ENCODE measurements around the gene SEPTIN5. TPM values are rescaled to one million over a fixed set of nuclear protein-coding genes. Genes with fewer than 3 reads are reported as not detected.

The SEPTIN5 gene
- total RNA-seq, 1 donor from 2014 or later, result 9.3 TPM

DNA sequence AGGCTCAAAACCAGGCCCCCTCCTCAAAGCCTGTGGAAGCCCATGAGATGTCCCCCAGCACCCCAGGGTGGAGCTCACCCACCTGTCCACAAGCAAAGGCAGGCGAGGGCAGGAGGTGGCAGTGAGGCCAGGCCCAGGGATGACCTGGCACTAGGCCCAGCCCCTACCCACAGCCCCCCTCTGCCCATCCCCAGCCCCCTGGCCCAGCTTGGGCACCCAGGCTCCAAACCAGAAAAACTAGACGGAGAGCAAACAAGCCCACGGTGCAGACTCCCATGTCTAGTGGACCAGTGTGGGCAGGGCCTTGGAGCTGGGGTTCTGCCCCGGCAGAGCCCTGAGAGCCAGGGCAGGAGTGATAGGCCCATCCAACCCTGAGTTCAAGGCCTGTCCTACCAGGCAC, 29.3 kb downstream of the SEPTIN5 start:
- intact Hi-C loops (cut with DNase I), result no loop called here
- TF ChIP-seq, protein P1, sequence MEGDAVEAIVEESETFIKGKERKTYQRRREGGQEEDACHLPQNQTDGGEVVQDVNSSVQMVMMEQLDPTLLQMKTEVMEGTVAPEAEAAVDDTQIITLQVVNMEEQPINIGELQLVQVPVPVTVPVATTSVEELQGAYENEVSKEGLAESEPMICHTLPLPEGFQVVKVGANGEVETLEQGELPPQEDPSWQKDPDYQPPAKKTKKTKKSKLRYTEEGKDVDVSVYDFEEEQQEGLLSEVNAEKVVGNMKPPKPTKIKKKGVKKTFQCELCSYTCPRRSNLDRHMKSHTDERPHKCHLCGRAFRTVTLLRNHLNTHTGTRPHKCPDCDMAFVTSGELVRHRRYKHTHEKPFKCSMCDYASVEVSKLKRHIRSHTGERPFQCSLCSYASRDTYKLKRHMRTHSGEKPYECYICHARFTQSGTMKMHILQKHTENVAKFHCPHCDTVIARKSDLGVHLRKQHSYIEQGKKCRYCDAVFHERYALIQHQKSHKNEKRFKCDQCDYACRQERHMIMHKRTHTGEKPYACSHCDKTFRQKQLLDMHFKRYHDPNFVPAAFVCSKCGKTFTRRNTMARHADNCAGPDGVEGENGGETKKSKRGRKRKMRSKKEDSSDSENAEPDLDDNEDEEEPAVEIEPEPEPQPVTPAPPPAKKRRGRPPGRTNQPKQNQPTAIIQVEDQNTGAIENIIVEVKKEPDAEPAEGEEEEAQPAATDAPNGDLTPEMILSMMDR (IDR thresholded peaks at IDR 0.05), result no peak
- H3K36me3 ChIP-seq, result no peaks in the 10 kb centered on the region
- no peak overlapping the region for H3K27ac ChIP-seq
- peak in 1 of 2 donors; percentile 2 for ATAC-seq
- no peak for DNase-seq
- H3K9me3 ChIP-seq, result no peaks in the 10 kb centered on the region
- H3K4me3 ChIP-seq, result no peak overlapping the region
- H3K4me1 ChIP-seq, result no peaks in the 10 kb centered on the region
- H3K27me3 ChIP-seq (ENCODE audit: low read depth), result no peaks in the 10 kb centered on the region

DNA sequence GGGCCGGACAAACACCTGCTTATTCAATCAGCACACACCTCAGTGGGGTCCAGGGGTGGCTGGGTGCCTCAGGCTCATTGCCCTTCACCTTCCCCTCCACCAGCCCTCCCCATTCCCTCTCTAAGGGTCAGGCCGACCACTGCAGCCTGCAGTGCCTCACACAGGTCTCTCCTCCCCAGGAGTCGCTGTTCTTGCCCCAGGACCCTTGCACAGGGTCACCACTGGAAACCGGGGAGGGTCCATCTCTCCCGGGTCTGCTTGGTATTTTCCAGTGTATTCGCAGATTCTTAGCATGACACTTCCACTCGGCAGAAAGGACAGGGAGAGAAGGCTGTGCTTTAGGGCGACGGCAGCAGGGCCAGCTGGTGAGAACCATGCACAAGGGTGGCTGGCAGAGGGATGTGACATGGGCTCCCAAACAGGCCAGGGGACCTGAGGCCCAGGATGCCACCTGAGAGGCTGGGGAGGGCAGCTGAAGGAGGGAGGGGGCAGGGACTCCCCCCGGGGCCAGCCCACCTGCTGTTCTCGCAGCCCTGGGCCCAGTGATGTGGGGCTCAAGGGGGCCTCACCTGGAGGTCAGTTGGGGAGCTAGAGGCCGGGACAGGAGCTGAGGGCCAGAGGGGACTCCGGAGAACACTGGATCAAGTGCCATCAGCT, 30.2 kb downstream of the SEPTIN5 start:
- no peaks in the 10 kb centered on the region for H3K27me3 ChIP-seq (ENCODE audit: low read depth)
- TF ChIP-seq, protein P1 (IDR thresholded peaks at IDR 0.05), result no peak
- no peak overlapping the region for H3K27ac ChIP-seq
- no peaks in the 10 kb centered on the region for H3K36me3 ChIP-seq
- no peaks in the 10 kb centered on the region for H3K9me3 ChIP-seq
- DNase-seq (no peak), ATAC-seq (no peak)
- no peaks in the 10 kb centered on the region for H3K4me1 ChIP-seq
- no peak overlapping the region for H3K4me3 ChIP-seq
- intact Hi-C loops (cut with DNase I), result no loop called here

DNA sequence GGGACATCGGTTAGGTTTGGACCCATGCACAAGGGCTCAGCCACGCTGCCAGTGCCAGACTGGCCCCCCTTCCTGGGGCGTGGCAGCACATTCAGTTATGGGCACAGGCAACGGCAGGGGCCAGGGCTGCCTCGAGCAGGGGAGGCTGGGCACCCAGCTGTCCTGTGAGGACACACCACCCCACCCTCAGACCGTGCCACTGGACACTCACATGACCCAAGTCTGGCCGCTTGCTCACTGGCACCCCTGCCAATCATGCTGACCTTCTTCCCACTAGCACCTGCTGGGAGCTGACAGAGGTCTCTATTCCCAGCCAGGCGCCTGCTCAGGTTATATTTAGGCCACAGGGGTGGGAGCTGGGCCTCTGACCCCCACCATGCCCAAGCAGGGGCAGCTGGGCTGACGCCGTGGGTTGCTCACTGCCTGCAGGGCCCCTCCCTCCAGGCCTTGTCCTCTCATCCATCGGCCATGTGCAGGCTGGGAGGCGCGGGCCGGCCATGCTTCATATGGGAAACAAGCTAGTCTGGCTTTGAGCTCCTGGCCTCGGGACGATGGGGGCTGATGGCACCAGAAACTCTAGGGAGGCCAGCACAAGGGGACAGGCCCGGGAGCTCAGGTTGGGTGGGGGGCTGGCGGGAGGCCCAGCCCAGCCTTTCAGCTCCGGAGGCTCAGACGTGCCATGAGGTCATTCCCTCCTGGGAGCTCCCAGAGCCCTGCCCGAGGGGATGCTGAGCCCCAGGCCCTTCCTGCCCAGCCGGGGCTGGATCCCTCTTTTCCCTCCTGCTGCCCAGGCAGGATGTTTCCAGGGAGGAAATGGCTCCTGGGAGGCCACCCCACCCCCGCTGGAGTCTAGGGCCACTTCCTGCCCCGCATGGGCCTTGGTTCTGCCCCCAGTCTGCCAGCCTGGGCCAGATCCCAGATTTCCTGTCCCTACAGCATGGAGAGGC, 31.1 kb downstream of the SEPTIN5 start:
- ATAC-seq (no peak), DNase-seq (no peak)
- Histone ChIP-seq H3K27me3 (ENCODE audit: low read depth) (peaks cover 8% of the 10 kb centered on the region), H3K36me3 (no peaks in the 10 kb centered on the region), H3K4me1 (no peaks in the 10 kb centered on the region), H3K9me3 (no peaks in the 10 kb centered on the region), H3K4me3 (no peak overlapping the region), H3K27ac (no peak overlapping the region)
- intact Hi-C loops (cut with DNase I), result no loop called here
- TF ChIP-seq, protein P1 (IDR thresholded peaks at IDR 0.05), result no peak

DNA sequence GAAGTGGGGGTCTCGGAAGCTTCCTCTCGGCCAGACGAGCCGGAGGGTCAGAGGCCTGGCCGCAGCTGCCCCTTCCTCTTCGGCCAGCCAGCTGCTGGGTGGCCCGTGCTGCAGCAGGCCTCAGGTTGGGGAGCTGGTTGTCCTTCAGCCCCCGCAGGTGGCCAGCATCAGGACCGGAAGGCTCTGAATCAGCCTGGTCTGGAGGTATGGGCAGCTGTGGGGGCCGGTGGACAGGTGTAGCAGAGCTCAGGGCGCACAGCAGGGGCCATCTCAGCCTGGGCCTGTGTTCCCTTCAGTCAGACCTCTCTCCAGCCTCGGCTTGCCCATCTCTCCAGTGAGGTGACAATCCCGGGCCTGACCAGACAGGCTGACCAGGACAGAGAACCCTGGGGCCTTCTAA, 32.4 kb downstream of the SEPTIN5 start:
- DNase-seq (no peak), ATAC-seq (no peak)
- no peak overlapping the region for H3K4me3 ChIP-seq
- no peaks in the 10 kb centered on the region for H3K9me3 ChIP-seq
- H3K36me3 ChIP-seq, result no peaks in the 10 kb centered on the region
- no peak overlapping the region for H3K27ac ChIP-seq
- intact Hi-C loops (cut with DNase I), result no loop called here
- no peaks in the 10 kb centered on the region for H3K4me1 ChIP-seq
- peaks cover 12% of the 10 kb centered on the region for H3K27me3 ChIP-seq (ENCODE audit: low read depth)
- TF ChIP-seq, protein P1 (IDR thresholded peaks at IDR 0.05), result no peak

- intact Hi-C loops (cut with DNase I), result no loop called here
- ATAC-seq, result no peak
Observed at GRCh38 chr22:19747551-19747950, 33.2 kb downstream of the SEPTIN5 start.

More at GRCh38 chr22:19747551-19747950, 33.2 kb downstream of the SEPTIN5 start:
- H3K4me3 ChIP-seq, result no peak overlapping the region
- H3K27ac ChIP-seq, result no peak overlapping the region
- H3K36me3 ChIP-seq, result no peaks in the 10 kb centered on the region
- DNase-seq, result no peak
- peaks cover 21% of the 10 kb centered on the region for H3K27me3 ChIP-seq (ENCODE audit: low read depth)
- no peaks in the 10 kb centered on the region for H3K9me3 ChIP-seq
- TF ChIP-seq, protein P1 (IDR thresholded peaks at IDR 0.05), result no peak
- no peaks in the 10 kb centered on the region for H3K4me1 ChIP-seq
